NCI-H2081 treated with DMSO at 0.1 percent for 48 hours (cell line): ENCODE data around the gene LRTM2.
"Not testable (repeated sequence)": the region's sequence is repeated elsewhere in the genome, so short reads cannot be mapped to it uniquely, and the experiment has no call there.

Source experiments
- DNase-seq: peaks from one replicate; lab custom pipeline; 2025; lab: John Stamatoyannopoulos, UW

Gene LRTM2

DNA sequence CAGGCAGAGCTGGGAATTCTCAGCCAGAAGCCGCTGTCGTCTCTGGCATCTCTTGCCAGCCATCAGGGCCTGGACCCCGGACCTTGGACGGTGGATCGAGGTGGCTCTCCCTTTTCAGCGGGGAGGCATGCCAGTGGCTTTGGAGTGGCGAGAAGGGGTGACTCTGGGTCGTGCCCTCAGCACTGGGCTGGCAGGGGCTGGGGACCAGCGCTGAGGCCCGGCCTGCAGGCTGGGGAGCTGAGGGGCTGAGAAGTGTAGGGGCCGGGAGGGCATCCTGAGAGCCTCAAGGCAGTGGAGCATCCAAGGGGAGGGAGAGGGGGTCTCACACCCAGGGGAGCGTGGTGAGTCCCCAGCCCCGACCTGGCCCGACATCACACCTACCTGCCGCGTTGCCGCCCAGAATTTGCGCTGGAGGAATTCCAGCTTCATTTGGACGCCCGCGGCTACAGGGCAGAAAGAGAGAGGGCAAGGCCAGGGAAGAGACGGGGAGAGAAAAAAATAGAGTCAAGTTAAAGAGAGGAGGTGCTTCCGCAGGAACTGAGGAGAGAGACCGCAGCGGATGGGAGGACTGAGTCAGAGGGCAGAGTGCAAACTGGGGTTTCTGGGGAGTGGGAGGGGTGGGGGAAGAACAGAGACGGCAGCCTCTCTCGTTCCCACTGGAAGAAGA is 9.0 kb upstream of the LRTM2 start:
- DNase-seq, result no peak

GRCh38 chr12:1811948-1812291 is 8.4 kb upstream of the LRTM2 start:
- no peak for DNase-seq

DNA sequence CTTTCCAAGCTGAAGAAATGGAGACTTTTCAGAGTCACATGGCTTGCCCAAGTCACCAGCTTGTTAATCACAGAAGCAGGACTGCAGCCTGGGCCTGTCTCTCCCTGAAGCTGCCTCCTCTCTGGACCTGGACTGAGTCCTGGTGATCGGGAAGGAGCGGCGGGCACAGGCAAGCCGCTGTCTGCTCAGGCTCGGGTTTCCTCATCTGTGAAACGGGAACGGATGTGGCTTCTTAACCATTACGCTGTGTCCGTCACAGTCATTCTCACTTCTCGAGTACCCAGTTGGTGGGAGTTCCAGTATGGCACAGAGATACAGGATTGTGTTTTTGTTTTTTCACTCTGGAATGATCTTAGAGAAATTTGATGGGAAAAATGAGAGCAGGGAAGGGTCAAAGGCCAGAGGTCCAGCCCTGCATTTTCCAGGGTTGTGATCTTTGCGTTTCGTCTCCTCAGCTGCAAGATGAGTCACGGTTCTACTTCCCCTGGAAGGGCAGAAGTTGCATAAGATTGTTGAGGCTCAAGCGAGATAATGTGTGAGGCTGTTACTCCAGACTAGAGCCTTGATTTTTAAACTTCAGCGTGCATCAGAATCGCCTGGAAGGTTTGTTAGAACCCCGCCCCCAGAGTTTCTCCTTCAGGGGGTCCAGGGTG is 7.6 kb upstream of the LRTM2 start:
- no peak for DNase-seq

GRCh38 chr12:1814266-1814665 is 6.1 kb upstream of the LRTM2 start:
- no peak for DNase-seq

DNA sequence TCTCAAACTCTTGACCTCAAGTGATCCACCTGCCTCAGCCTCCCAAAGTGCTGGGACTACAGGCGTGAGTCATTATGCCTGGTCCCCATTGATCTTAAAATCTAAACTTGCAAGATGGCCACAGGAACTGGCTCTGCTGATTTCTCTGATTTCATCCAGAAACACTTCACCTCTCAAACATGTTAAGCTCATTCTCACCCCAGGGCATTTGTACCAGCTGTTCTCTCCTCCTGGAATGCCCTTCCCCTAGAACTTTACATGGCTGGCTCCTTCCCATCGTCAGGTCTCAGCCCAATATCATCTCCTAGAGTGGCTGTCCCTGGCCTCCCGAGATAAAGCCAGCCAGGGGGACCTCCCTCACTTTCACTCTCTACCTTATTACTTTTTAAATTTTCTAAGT is 5.3 kb upstream of the LRTM2 start:
- no peak for DNase-seq

GRCh38 chr12:1815814-1816729 is 4.3 kb upstream of the LRTM2 start:
- DNase-seq, result no peak

DNA sequence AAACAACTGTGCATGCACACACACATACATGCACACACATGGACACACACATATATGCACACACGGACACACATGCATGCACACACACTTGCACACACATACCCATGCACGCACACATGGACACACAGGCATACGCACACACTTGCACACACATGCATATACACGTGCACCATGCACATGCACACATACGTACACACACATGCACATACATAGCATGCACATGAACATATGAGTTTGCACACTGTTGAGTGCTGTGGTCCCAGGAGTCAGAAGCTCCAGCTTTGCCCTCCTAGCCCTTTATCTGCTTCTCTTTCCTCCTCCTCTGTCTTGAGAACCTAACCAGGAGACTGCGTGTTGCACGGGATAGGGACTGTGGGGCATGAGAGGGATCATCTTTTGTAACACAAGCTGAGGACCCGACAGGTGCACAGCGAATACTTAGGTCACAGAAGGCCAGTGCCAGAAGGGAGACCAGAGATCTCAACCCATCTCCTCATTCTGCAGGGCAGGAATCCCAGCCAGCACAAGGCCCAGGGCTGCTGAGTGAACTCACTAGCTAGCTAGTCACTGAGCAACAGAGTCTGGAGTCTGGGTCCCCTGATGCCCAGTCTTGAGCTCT is 3.5 kb upstream of the LRTM2 start:
- no peak for DNase-seq

GRCh38 chr12:1817928-1818327 is 2.4 kb upstream of the LRTM2 start:
- DNase-seq, result not testable (repeated sequence)

- no peak for DNase-seq
These were observed 1.3 kb upstream of the LRTM2 start for GRCh38 chr12:1819050-1819449.

- no peak for DNase-seq
These were observed 794 bp upstream of the LRTM2 start for GRCh38 chr12:1819571-1819970.

DNA sequence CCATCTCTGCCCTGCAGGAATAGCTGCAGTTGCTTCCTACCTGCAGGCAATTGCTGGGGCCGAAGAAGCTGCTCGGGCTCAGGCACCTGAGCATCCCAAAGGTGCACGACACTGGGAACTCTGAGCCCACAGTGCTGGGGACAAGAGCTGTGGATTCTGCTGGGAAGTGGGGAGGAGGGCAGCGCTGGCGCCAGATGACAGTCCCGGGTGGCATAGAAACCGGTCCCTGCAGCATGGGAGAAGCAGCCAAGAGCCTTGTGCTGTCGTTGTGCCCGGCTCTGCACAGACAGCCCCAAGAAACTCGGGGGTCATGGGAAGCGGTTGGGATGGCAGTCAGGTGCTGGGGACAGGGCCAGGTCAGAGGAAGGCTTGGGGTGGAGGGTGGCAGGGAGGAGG is 529 bp downstream of the LRTM2 start:
- no peak for DNase-seq

- DNase-seq, result no peak
These were observed 1.4 kb downstream of the LRTM2 start for GRCh38 chr12:1821805-1822204.

- no peak for DNase-seq
These were observed 2.3 kb downstream of the LRTM2 start for GRCh38 chr12:1822699-1823098.

DNA sequence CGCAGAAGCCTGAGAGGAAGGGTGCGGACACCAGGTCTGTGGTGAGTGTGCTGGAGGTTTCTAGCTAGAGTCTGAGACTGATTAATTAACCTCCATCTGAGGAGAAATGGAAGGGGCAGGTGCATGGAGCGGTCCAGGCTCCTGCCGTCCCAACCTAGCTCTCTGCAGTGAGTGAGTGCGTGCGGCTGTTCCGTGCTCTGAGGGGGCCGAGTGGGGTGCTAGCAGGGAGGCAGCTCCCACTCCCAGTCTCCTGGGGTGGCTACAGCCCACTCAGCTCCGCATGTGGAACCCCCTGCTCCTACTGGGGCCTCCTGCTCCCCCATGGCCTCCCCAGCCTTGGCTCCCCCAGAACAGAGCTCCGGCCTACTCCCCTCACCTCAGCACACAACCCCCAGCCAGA is 2.9 kb downstream of the LRTM2 start:
- no peak for DNase-seq

GRCh38 chr12:1825382-1826102 is 5.2 kb downstream of the LRTM2 start:
- no peak for DNase-seq

DNA sequence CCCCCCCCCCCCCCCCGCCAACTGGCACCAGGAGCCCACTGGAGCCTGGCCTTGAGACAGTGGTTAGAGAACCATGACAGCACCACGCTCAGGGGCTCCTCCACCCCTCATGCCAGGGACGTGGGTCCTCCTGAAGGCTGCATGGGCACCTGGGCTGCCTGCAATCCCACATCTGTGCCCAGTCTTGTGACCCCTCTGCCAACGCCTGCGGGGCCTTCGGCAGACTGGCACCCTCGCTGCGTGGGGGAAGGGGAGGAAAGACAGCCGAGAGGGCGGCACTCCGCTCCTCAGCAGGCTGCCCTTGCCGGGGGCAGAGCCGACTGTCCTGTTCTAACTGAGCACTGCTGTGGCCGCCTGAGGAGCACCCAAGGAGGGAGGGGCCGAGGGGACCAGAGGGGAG is 6.0 kb downstream of the LRTM2 start:
- no peak for DNase-seq

DNA sequence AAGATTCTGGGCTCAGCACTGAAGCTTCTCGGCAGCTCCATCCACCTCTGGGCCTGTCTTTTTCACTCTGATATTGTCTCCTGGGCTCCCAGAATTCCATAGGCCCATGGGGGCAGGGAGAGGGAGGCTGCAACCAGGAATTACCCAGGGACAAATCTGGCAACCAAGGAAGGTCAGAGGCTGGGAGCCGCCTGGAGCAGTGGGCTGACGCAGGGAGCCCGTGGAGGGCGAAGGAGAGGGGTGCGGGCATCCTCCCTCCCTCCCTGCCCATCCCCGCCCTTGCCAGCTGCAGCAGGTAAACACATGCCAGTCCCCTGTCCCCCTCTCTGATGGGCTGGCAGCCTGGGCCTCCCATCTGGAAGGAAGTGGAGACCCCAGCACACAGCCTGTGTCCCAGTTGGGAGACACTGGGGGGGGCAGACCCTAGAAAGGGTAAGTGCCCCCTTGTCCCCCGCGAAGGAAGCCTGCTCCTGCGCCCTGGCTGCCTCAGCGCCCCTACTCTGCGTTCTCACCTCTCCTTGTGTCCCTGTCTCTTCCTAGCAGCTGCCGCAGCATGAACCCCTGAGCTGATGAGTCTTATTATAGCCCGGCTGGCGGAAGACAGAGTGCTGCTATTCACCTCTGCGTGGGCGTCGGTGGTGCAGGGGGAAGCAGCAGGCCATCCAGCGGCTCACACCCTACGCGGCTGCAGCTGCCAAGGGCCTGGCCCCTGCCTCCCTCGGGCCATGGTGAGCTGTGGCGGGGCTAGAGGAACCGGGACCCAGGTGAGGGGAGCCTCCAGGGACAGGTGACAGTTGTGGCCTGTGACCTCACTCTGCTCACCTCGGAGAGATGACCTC is 6.7 kb downstream of the LRTM2 start:
- DNase-seq, result no peak

DNA sequence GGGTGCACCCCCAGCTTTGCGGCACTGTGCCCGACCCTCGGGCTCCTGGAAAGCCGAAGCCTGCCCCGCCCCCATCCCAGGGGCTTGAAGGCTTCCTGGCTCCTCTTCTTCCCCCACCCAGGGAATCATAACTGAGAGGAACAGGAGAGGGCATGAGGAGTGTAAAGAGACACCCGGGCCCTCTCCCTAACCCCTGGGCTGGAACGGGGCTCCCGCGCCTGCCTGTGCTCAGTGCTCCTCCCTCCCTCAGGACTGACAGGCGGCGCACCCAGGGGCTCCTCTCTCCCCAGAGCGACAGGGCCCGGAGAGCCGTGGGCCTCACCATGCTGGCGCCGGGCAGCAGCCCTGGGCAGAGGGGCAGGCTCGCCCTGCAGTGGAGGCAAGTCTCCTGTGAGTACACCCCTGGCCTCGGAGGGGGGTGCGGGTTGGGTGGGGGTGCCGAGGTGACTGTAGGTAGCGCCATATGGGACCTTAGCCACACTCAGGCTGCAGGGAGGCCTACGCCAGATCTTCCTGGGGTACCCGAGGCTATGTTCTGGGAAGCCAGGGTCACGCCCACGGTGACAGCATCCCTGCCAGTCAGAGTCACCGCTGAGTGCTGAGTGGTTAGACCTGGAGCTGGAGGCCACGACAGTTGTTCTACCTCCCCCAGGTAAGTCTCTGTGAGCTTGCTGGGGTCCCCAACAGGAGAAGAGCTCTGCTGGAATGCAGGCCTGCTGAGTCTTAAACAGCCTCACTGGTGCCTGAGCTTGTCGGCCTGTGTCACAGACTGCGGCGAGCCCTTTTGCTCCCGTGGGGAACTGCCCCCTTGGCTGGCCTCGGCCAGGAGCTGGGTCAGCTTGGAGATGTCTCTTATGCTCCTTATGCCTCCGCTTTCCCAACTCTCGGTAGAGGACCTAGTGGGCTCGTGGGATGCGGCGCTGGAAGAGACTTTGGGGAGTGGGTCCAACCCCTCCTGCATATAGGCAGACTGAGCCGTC is 7.8 kb downstream of the LRTM2 start:
- no peak for DNase-seq

DNA sequence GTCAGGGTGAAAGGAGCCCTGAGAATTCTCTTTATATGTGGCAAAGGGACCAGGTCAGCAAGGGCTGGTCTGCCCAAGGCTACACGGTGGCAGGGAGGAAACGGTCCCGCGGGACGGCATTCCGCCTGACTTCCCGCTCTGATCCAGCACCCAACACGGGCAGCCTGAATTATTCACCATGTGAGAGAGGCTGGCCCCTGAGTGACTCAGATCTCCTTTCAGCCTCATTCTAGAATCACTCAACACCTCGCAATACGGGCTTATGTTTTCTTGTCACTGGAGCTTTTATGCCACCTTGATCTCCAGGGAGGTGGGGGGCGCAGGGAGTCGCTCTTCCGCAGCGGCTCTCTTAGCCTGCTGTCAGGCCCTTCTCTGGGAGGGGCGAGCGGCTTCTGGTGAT is 8.5 kb downstream of the LRTM2 start:
- no peak for DNase-seq
